K562 (cell line): ENCODE data around the gene CD22. TPM values are rescaled to one million over a fixed set of nuclear protein-coding genes. Genes with fewer than 3 reads are reported as not detected.

ENCODE experiments used
- CBX1 ChIP-seq: sonication (generic); IDR thresholded peaks from 2 replicates; pipeline ENCODE4 v1.6.1; 2016; ENCODE audit warnings: antibody characterized with exemption, low read depth, mild to moderate bottlenecking
- CEBPG ChIP-seq, 3 experiments: fragments of 200-800 bp in 1 of 3; sonication (Bioruptor generic) in 1 of 3; sonication (generic) in 1 of 3; formaldehyde crosslinking in 1 of 3; IDR thresholded peaks in 2 of 3; conservative IDR thresholded peaks in 1 of 3; 2 replicates each; pipeline versions ENCODE4 v1.6.1 to v1.8.0; 2016 to 2022; ENCODE audit warnings: missing compliant biosample characterization in 2 of 3, missing genetic modification characterization in 2 of 3, mild to moderate bottlenecking in 1 of 3, missing genetic modification reagents in 1 of 3
- FUS ChIP-seq: fragments of 200-400 bp; formaldehyde crosslinking; optimal IDR thresholded peaks from 2 replicates; pipeline ENCODE3; 2017; ENCODE audit warnings: low read depth, low read length
- HNRNPUL1 ChIP-seq: fragments of 200-400 bp; formaldehyde crosslinking; IDR thresholded peaks from 2 replicates; pipeline ENCODE4 v1.6.1; 2017; ENCODE audit warnings: low read length
- JUN ChIP-seq, 2 experiments: sonication (generic) in 1 of 2; formaldehyde crosslinking in 1 of 2; IDR thresholded peaks; 2 replicates each; pipeline versions ENCODE4 v1.6.1 to v1.8.0; 2012 to 2022; ENCODE audit warnings: borderline replicate concordance in 2 of 2, mild to moderate bottlenecking in 2 of 2, improper control_type of control experiment in 1 of 2, low read depth in 1 of 2, low read length in 1 of 2, missing genetic modification reagents in 1 of 2
- LCOR ChIP-seq: sonication (generic); formaldehyde crosslinking; IDR thresholded peaks from 2 replicates; pipeline ENCODE4 v1.8.0; 2022; ENCODE audit warnings: mild to moderate bottlenecking, missing genetic modification reagents
- MBD2 ChIP-seq: sonication (generic); IDR thresholded peaks from 2 replicates; pipeline ENCODE4 v1.6.1; 2016; ENCODE audit warnings: low read depth, borderline replicate concordance
- MXD1 ChIP-seq: fragments of 250-450 bp; sonication (Bioruptor Pico); IDR thresholded peaks from 2 replicates; pipeline ENCODE4 v1.8.0; 2021; ENCODE audit warnings: borderline replicate concordance, mild to moderate bottlenecking, moderate library complexity; ENCODE audit not compliant: poor library complexity, severe bottlenecking
- MYC ChIP-seq, 2 experiments: fragments of 250-450 bp in 1 of 2; sonication (Bioruptor Pico) in 1 of 2; IDR thresholded peaks; 2 replicates each; pipeline versions ENCODE4 v1.5.1 to v1.6.1; 2012 to 2021; ENCODE audit warnings: low read depth in 2 of 2, borderline replicate concordance in 1 of 2, improper control_type of control experiment in 1 of 2, low read length in 1 of 2, mild to moderate bottlenecking in 1 of 2, moderate library complexity in 1 of 2
- PHB2 ChIP-seq: fragments of 450-650 bp; IDR thresholded peaks from 2 replicates; pipeline ENCODE4 v1.6.1; 2017; ENCODE audit warnings: low read depth
- REST ChIP-seq, 2 experiments: fragments of 450-650 bp; formaldehyde crosslinking in 1 of 2; IDR thresholded peaks; 2 replicates each; pipeline versions ENCODE4 v1.4.0 to v1.6.1; 2014 to 2020; ENCODE audit warnings: mild to moderate bottlenecking in 2 of 2, borderline replicate concordance in 1 of 2, low read depth in 1 of 2
- RNF2 ChIP-seq: sonication (generic); IDR thresholded peaks from 2 replicates; pipeline ENCODE4 v1.6.1; 2016
- ZBTB12 ChIP-seq: fragments of 250-450 bp; sonication (Bioruptor Pico); IDR thresholded peaks from 2 replicates; pipeline ENCODE4 v1.4.0; 2020
- ZNF184 ChIP-seq: sonication (generic); formaldehyde crosslinking; IDR thresholded peaks from 2 replicates; pipeline ENCODE4 v1.5.0; 2020; ENCODE audit warnings: missing genetic modification reagents
- ZNF347 ChIP-seq: fragments of 450-650 bp; formaldehyde crosslinking; IDR thresholded peaks from 2 replicates; pipeline ENCODE4 v1.4.0; 2020; ENCODE audit warnings: low read depth, mild to moderate bottlenecking, moderate library complexity
- ZNF780A ChIP-seq: fragments of 250-450 bp; sonication (Bioruptor Pico); IDR thresholded peaks from 2 replicates; pipeline ENCODE4 v1.5.0; 2021; ENCODE audit warnings: mild to moderate bottlenecking
- polyA plus RNA-seq, 8 experiments: library from polyadenylated mRNA; depleted of rRNA in 4 of 8; stranded (reverse) in 5 of 8; unstranded in 3 of 8; fragments of >200 nt; fragmentation: Nextera tagmentation in 2 of 8; fragmentation: Illumina TruSeq in 1 of 8; extraction: Ambion mirVana in 2 of 8; extraction: Trizol in 1 of 8; gene quantifications; 2 replicates each; pipeline versions ENCODE4 v1.2.1 to v1.2.3, GENCODE V29; 2011 to 2014; ENCODE audit warnings: inconsistent platforms in 1 of 8, missing spikeins in 1 of 8
- total RNA-seq, 7 experiments: library from RNA; depleted of rRNA in 6 of 7; stranded (reverse); fragments of >200 nt in 6 of 7; fragmentation: Illumina TruSeq in 2 of 7; extraction: Trizol in 2 of 7; gene quantifications; 2 replicates each; pipeline versions ENCODE4 v1.2.1 to v1.2.3, GENCODE V29; 2011 to 2021; ENCODE audit warnings: low replicate concordance in 1 of 7

Gene CD22
- total and polyA plus RNA-seq, 9 of the 15 experiments (the other 6 are each of a cell fraction or from before 2014, with no cell fraction given), result 0.29 to 5.0 (median 3.5) TPM

GRCh38 chr19:35353635-35354034 is 24.6 kb downstream of the CD22 start (continued):
- TF ChIP-seq REST (IDR thresholded peaks at IDR 0.05; ENCODE audit: borderline replicate concordance) (peak; percentile 60), REST (CRISPR knock-in tag; IDR thresholded peaks at IDR 0.05; ENCODE audit: low read depth) (no peak), ZNF780A (CRISPR knock-in tag) (no peak), ZNF184 (CRISPR knock-in tag) (no peak), ZBTB12 (CRISPR knock-in tag) (no peak), HNRNPUL1 (no peak), CEBPG (CRISPR knock-in tag; IDR thresholded peaks at IDR 0.05) (peak; percentile 49; the same call in 1 of the 2 replicates), CEBPG (tag; conservative IDR thresholded peaks at IDR 0.05 in 1 of 2, IDR thresholded peaks at IDR 0.05 in 1 of 2) (peak; percentile 11 to 37; a peak in 1 of 4 replicates), FUS (no peak), CBX1 (no peak), ZNF347 (CRISPR knock-in tag) (no peak), RNF2 (no peak), MXD1 (CRISPR knock-in tag) (no peak), MBD2 (no peak), MYC (IDR thresholded peaks at IDR 0.05; ENCODE audit: low read depth, low read length) (peak; percentile 41; the same call in 1 of the 2 replicates), MYC (CRISPR knock-in tag; IDR thresholded peaks at IDR 0.05; ENCODE audit: borderline replicate concordance, low read depth) (no peak), PHB2 (no peak), JUN (IDR thresholded peaks at IDR 0.05; ENCODE audit: borderline replicate concordance, low read depth, low read length) (no peak), JUN (CRISPR knock-in tag; IDR thresholded peaks at IDR 0.05; ENCODE audit: borderline replicate concordance) (no peak), LCOR (no peak)
